Endothelial cell of umbilical vein (primary cell): ENCODE data around the gene BCL3. TPM values are rescaled to one million over a fixed set of nuclear protein-coding genes. Genes with fewer than 3 reads are reported as not detected.

ENCODE experiments used
- BruUV-seq: library from RNA; stranded (reverse); fragments of 400-500 nt; replicated peaks from 2 replicates; lab custom pipeline; 2021; lab: Mats Ljungman, UMichigan
- CTCF ChIA-PET: fragments of 300-600, 350-600 bp; sonication (Branson Sonifier 250); formaldehyde crosslinking; loops from one replicate; lab custom pipeline; 2021; ENCODE audit warnings: antibody characterized with exemption, inconsistent platforms; lab: Charles Lee
- POLR2A ChIA-PET: fragments of 300-600, 350-600 bp; sonication (Branson Sonifier 250); formaldehyde crosslinking; loops from one replicate; lab custom pipeline; 2021; ENCODE audit warnings: antibody characterized with exemption, inconsistent platforms; lab: Charles Lee
- DNase-seq: peaks from one replicate; pipeline ENCODE4 v3.0.0-alpha.2; 2011; ENCODE audit warnings: low read depth, low spot score
- FAIRE-seq: peaks from 2 replicates; lab custom pipeline; 2011; peaks lifted over from hg19 to GRCh38; lab: Jason Lieb, UNC
- H2AFZ ChIP-seq: 2 replicates; pipeline ENCODE4 v1.6.0; 2012; ENCODE audit warnings: low read depth, low read length, control low read depth, inconsistent platforms
- H3K27ac ChIP-seq: 2 replicates; pipeline ENCODE4 v1.5.1; 2011; ENCODE audit warnings: low read depth, mild to moderate bottlenecking, control low read depth, low read length, moderate library complexity; ENCODE audit not compliant: insufficient read depth
- H3K27me3 ChIP-seq, 2 experiments: 2 replicates each; pipeline versions ENCODE4 v1.6.0 to v1.6.1; 2011; ENCODE audit warnings: low read length in 2 of 2, mixed read lengths in 1 of 2; ENCODE audit not compliant: control insufficient read depth in 2 of 2, insufficient read depth in 2 of 2
- H3K36me3 ChIP-seq, 2 experiments: 2 replicates in 1 of 2; 3 replicates in 1 of 2; pipeline ENCODE4 v1.5.1; 2011; ENCODE audit warnings: low read length in 2 of 2, mild to moderate bottlenecking in 1 of 2, moderate library complexity in 1 of 2; ENCODE audit not compliant: control insufficient read depth in 2 of 2, insufficient read depth in 2 of 2; ENCODE audit errors: extremely low read depth in 1 of 2
- H3K4me1 ChIP-seq: 3 replicates; pipeline ENCODE4 v1.5.1; 2011; ENCODE audit warnings: mild to moderate bottlenecking, low read length; ENCODE audit not compliant: control insufficient read depth, insufficient read depth; ENCODE audit errors: extremely low read depth
- H3K4me2 ChIP-seq: 2 replicates; pipeline ENCODE4 v1.6.1; 2011; ENCODE audit warnings: low read length, control low read depth, mixed read lengths; ENCODE audit not compliant: insufficient read depth
- H3K4me3 ChIP-seq, 3 experiments: fragments of 200-600 bp in 1 of 3; sonication (generic), shearing (Covaris generic) in 1 of 3; replicated peaks in 1 of 3; 2 replicates each; pipeline ENCODE4 v1.5.1; 2011 to 2016; ENCODE audit warnings: control low read depth in 3 of 3, low read length in 3 of 3, mild to moderate bottlenecking in 2 of 3, inconsistent platforms in 1 of 3, low read depth in 1 of 3, moderate library complexity in 1 of 3; ENCODE audit not compliant: insufficient read depth in 1 of 3
- H3K79me2 ChIP-seq: 2 replicates; pipeline ENCODE4 v1.6.0; 2012; ENCODE audit warnings: low read length, inconsistent platforms; ENCODE audit not compliant: control insufficient read depth, insufficient read depth
- H3K9ac ChIP-seq: replicated peaks from 2 replicates; pipeline ENCODE3; 2011; ENCODE audit warnings: low read length, control low read depth; ENCODE audit not compliant: insufficient read depth; ENCODE audit errors: extremely low read depth
- H3K9me1 ChIP-seq: replicated peaks from 3 replicates; pipeline ENCODE4 v1.6.0; 2011; ENCODE audit warnings: mild to moderate bottlenecking, low read length; ENCODE audit not compliant: control insufficient read depth, insufficient read depth; ENCODE audit errors: extremely low read depth
- H3K9me3 ChIP-seq: replicated peaks from 2 replicates; pipeline ENCODE4 v1.5.1; 2012; ENCODE audit warnings: low read length, inconsistent platforms; ENCODE audit not compliant: control insufficient read depth, insufficient read depth
- H4K20me1 ChIP-seq: replicated peaks from 2 replicates; pipeline ENCODE3; 2011; ENCODE audit warnings: mild to moderate bottlenecking, low read length; ENCODE audit not compliant: control insufficient read depth, insufficient read depth; ENCODE audit errors: extremely low read depth
- CTCF ChIP-seq, 2 donors: IDR thresholded peaks; 1 replicate in 1 of 2; 2 replicates in 1 of 2; pipeline ENCODE4 v1.5.1; 2011; ENCODE audit warnings: low read length in 2 of 2, mild to moderate bottlenecking in 2 of 2, moderate library complexity in 2 of 2, control low read depth in 1 of 2, inconsistent platforms in 1 of 2, low read depth in 1 of 2; ENCODE audit not compliant: insufficient read depth in 1 of 2; ENCODE audit errors: extremely low read depth in 1 of 2
- EZH2 ChIP-seq: IDR thresholded peaks from 2 replicates; pipeline ENCODE4 v1.6.1; 2012; ENCODE audit warnings: borderline replicate concordance, low read depth, mild to moderate bottlenecking, moderate library complexity, low read length, inconsistent platforms; ENCODE audit not compliant: severe bottlenecking
- FOS ChIP-seq: IDR thresholded peaks from 2 replicates; pipeline ENCODE4 v1.6.1; 2011; ENCODE audit warnings: mild to moderate bottlenecking, low read length, moderate library complexity, borderline replicate concordance; ENCODE audit not compliant: insufficient read depth
- GATA2 ChIP-seq: IDR thresholded peaks from 2 replicates; pipeline ENCODE4 v1.7.0; 2011; ENCODE audit warnings: low read depth, mild to moderate bottlenecking, moderate library complexity, mixed read lengths, low read length; ENCODE audit not compliant: insufficient read length, insufficient read depth
- JUN ChIP-seq: IDR thresholded peaks from 2 replicates; pipeline ENCODE4 v1.6.1; 2011; ENCODE audit warnings: borderline replicate concordance, low read depth; ENCODE audit not compliant: insufficient read length, insufficient read depth
- MAX ChIP-seq: IDR thresholded peaks from 2 replicates; pipeline ENCODE4 v1.6.1; 2011; ENCODE audit not compliant: insufficient read depth, insufficient read length
- MYC ChIP-seq: IDR thresholded peaks from one replicate; pipeline ENCODE4 v1.6.1; 2011; ENCODE audit warnings: mild to moderate bottlenecking, low read depth, low read length
- POLR2A ChIP-seq: IDR thresholded peaks from 2 replicates; pipeline ENCODE4 v1.6.1; 2012; ENCODE audit warnings: low read depth, mild to moderate bottlenecking, control low read depth, low read length
- POLR2AphosphoS5 ChIP-seq: IDR thresholded peaks from 2 replicates; pipeline ENCODE4 v1.6.1; 2012; ENCODE audit warnings: low read depth, mild to moderate bottlenecking, control low read depth, low read length, moderate library complexity; ENCODE audit not compliant: insufficient read depth
- dilution Hi-C: fragments of 300-500 bp; cut with MboI; formaldehyde crosslinking; loops from one replicate; pipeline ENCODE4 v1.15.0; 2019; ENCODE audit warnings: low sequenced_read_pairs; ENCODE audit not compliant: extremely low pct_ligation_motif_present
- intact Hi-C: fragments of 100-400 bp; cut with micrococcal nuclease; formaldehyde crosslinking; loops from one replicate; pipeline ENCODE4 v1.10.0; 2022
- polyA plus RNA-seq, 4 experiments: library from polyadenylated mRNA; depleted of rRNA in 3 of 4; stranded (reverse) in 3 of 4; unstranded in 1 of 4; fragments of >200 nt; gene quantifications; 2 replicates each; pipeline versions ENCODE4 v1.2.1 to v1.2.3, GENCODE V29; 2011 to 2012; ENCODE audit warnings: missing spikeins in 1 of 4
- total RNA-seq: library from RNA; stranded (reverse); gene quantifications from 2 replicates; pipeline ENCODE4 v1.2.3, GENCODE V29; 2021

Gene BCL3
- total and polyA plus RNA-seq, 2 donors (not counting 3 experiments of a cell fraction or from before 2014, with no cell fraction given): 11.0 to 26.9 TPM

GRCh38 chr19:44745887-44746600, 2.5 kb upstream of the BCL3 start:
- no peaks in the 10 kb centered on the region for H3K9me1 ChIP-seq
- H3K4me1 ChIP-seq: peaks cover 40% of the 10 kb centered on the region
- BruUV-seq: no TSS peak
- no peak overlapping the region for H2AFZ ChIP-seq
- DNase-seq (no peak), FAIRE-seq (no peak)
- H3K4me2 ChIP-seq: no peak overlapping the region
- no peaks in the 10 kb centered on the region for H3K27me3 ChIP-seq
- CTCF ChIA-PET: interaction anchor here (1.7 to 6.5 kb wide), 2 partner anchors 21 to 175 kb away, joined by 5 to 57 read pairs; no protein-coding TSS in a partner anchor
- dilution Hi-C loops: no loop called here
- H3K9me3 ChIP-seq: no peaks in the 10 kb centered on the region
- TF ChIP-seq GATA2 (no peak), FOS (no peak), EZH2 (no peak), CTCF (IDR thresholded peaks at IDR 0.05; ENCODE audit: extremely low read depth in 1 of 2, insufficient read depth in 1 of 2, low read depth in 1 of 2, low read length in 2 of 2) (no peak), MYC (no peak), POLR2A (no peak), MAX (no peak), POLR2AphosphoS5 (no peak), JUN (no peak)
- intact Hi-C loops: no loop called here
- no peaks in the 10 kb centered on the region for H3K36me3 ChIP-seq
- peaks cover 20% of the 10 kb centered on the region for H3K79me2 ChIP-seq
- no peaks in the 10 kb centered on the region for H4K20me1 ChIP-seq
- H3K4me3 ChIP-seq: no peak overlapping the region
- POLR2A ChIA-PET: interaction anchor here (0.5 kb wide), 1 partner anchor 26 kb away, joined by 3 read pairs; no protein-coding TSS in a partner anchor
- H3K9ac ChIP-seq: no peak overlapping the region
- no peak overlapping the region for H3K27ac ChIP-seq
